ENCODE measurements around the gene ENAH.

The ENAH gene

DNA sequence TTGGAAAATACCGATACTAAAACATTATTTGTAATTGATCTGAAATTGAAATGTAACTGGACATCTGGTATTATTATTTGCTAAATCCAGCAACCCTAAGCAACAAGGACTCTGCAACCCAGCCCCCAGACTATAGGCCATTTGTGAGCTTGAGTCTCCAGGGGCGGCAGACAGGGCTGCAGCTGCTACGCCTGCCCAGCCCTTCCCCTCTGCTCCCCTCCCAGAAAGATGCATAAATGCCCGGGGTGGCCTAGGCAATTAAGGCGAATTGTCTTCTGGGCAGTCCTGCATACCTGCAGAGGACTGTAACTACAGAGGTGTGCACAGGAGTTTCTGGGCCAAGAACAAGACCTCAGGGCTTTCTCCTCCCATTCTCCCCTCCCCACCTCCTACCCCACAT, 183.9 kb downstream of the ENAH start:
- DNase-seq: no peak

GRCh38 chr1:225468270-225469020, 184.5 kb downstream of the ENAH start:
- no peak for DNase-seq

GRCh38 chr1:225467193-225468020, 185.5 kb downstream of the ENAH start:
- DNase-seq: peak; percentile 83 to 88 (median 87)

DNA sequence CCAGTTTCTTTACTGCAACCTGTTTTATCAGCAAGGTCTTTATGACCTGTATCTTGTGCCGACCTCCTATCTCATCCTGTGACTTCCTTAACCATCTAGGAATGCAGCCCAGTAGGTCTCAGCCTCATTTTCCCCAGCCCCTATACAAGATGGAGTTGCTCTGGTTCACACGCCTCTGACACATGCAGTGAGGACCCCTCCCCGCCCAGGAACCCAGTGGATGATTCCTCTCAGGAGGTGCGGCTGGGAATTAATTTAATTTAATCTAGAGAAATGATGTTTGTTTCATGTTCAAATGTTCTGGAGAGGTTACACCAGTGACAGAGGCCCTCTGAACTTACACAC, 186.1 kb downstream of the ENAH start:
- DNase-seq: no peak

DNA sequence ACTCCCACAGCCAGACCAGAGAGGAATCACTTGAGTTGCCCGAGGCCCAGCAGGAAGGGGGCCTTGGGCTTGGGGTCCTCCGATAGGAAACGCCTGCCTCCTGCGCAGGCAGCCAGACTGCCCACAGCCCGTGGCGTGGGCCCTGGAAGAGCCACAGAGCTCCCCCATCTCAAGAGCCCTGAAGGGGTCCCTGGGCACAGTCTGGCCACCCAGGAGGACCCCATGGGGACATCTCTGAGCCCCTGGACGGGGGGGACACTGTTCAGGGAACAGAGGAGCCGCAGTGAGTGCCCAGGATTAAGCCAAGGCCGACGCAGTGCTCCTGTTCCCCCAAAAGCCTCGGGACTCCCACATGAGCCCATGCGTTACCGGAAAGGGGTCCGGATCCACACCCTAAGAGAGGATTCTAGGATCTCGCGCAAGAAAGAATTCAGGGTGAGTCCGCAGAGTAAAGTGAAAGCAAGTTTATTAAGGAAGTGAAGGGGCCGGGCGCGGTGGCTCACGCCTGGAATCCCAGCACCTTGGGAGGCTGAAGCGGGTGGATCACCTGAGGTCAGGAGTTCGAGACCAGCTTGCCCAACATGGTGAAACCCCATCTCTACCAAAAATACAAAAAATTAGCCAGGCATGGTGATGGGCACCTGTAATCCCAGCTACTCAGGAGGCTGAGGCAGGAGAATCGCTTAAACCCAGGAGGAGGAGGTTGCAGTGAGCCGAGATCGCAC, 187.0 kb downstream of the ENAH start:
- no peak for DNase-seq

DNA sequence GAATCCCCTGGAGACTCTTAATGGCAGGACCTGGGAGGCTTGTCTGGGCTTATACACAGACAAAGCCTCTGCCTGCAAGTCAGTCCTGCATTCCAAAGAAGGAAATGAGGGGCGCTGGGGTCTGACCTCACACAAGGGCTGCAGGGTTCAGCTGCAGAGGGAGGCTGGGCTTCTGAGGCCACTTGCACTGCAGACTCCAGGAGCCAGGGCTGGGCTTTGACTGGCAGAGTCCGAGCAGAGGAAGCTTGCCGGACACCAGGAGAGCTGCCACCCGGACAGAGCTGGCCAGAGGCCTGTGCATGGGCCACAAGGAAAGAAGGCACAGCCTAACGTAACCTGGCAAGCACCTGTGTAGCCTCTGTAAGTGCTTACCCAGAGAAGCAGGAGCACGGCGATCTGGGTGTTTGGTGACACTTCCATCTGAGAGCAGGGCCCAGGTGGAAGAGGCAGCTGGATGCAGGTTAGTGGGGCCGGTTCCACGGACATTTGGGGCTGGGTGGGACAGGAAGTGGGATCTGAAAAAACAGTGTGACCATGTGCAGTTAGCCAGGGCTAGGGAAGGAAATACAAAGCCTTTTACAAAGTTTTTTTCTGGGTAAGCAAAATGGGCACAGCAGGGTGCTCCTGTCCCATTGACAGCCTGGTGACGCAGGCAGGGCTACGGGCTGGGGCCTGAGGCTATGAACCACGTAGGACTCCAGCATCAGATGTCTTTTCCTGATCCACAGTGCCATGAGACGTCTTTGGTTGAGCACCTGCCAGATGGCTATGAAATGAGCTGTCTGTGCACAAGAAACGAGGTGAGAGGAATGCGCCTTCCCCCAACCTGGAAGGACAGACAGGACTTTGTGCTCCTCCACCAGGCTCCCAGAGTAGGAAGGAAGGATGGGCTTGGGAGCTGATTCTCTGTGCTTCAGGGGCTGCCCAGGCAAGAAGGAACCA, 187.8 kb downstream of the ENAH start:
- DNase-seq: no peak

- DNase-seq: no peak
Observed at GRCh38 chr1:225462714-225463574, 190.0 kb downstream of the ENAH start.

- no peak for DNase-seq
Observed at GRCh38 chr1:225462429-225462713, 190.6 kb downstream of the ENAH start.

DNA sequence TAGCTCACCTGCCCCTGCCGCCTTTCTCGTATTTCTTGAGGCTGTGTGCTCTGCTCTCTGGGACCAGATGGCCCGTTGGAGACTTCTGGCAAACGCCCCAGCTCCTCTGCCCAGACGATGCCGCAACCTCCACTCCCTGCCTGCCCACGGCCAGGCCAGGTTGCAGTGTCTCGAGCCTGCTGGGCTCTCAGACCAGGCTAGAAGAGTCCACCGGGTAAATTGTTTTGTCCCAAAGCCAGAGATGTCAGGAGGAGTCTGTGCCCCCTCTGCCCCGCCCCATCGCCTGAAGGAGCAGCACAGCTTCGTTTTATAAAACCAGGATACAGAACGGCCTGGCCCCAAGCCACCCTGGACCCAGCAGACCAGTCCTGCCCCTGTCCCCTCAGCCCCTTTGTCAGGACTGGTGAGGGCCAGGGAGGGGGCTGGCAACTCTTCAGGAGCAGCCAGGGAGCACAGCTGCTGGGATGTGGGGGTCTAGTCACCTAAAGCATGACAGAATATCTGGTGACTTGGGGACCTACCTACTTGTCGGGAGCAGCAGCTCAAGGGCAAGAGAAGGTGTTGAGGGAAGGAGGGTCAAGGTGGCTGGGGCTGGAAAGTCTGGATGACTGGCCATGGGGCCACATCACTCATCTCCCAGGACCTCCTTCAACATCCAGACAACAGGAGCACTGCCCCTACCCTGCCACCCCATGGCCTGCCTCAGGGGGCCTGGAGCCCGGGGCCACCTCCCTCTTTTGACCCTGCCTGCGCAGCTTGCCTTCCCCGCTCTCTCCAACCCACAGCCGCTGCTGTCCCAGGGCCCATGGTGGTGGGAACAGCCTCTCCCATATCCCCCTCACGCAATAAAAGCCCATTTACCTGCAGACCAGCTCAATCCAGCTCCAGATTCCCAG, 191.1 kb downstream of the ENAH start:
- DNase-seq: no peak

DNA sequence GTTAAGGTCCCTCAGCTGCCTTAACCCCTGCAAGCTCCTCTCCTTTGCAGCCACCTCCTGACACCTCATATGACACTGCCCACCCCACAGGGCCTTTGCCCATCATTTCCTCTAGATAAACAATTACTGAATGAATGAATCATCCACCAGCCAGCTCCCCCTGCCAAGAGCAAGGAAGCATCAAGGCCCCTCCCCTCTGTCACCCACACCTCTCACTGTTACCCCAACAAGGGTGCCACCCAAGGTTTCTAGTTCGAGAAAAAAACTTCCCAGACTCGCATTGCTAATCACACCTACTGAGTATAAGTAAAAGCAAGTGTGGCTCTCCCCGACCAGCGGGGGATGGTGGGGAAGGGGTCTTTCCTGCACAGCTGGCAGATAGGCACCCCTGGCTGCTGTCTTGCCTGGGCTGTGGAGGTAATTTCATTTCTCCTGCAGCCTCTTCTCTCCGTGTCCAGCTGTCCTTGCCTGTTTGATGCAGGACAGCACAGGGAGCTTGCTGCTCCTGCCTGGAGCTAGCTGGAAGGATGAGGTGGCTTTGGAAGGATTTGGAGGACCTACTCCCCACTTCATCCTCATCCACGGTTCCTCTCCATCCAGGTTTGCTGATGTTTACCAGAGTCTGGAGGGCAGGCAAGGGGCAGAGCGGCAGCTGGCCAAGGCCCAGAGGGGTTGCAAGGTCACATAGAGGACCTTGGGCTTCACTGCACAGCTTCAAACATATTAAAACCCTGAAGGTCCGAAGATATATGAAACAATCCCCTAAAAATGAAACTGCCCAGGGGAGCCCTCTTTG, 192.0 kb downstream of the ENAH start:
- peak; percentile 54 to 63 (median 61) for DNase-seq

DNA sequence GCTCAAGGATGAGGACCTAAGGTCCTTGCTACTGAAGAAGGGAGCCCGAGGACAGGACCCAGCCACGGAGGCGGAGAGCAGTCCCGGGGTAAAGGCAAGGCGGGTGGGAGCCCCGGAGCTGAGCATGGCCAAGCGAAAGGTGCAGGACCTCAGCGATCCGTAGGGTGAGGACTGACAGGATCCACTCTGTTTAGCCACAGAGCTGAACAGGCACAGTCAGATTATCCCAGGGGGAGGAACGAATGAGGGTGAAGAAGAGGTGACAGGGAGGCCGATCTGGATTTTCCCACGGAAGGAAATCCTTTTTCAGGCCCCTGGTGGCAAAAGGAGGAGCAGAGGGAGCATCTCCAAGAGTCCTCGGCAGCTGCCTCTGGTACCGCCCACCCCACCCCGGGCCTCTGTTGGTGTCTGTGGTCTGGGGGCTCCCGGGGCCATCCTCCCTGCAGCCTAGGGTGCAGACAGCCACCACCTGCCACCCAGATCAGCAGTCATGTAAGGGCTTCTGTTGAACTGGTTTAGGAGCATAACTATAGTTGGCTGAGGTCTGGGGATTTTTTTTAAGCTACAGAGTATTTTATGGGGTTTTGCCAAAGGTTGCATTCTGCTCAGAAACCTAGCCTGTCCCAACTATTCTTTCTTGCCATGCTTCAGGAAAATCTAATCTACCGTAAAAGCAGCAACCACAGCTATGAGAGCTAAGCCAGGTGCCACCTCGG, 192.7 kb downstream of the ENAH start:
- no peak for DNase-seq

DNA sequence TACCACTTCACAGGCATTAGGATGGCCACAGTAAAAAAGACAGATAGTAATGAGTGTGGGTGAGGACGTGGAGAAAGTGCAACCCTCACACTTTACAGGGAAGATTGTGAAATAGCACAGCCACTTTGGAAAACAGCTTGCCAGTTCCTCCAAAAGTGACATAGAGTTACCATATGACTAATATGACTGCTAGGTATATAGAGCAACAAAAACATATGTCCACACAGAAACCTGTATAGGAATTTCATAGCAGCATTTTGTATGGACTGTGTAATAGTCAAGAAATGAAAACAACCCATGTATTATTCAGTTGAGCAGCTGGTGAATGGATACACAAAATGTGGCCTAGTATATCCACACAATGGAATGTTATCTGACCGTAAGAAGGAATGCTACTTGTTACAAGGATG, 194.7 kb downstream of the ENAH start:
- DNase-seq: peak; percentile 60 to 79 (median 79)

GRCh38 chr1:225454733-225455132, 198.2 kb downstream of the ENAH start:
- peak; percentile 96 to 98 (median 97) for DNase-seq

DNA sequence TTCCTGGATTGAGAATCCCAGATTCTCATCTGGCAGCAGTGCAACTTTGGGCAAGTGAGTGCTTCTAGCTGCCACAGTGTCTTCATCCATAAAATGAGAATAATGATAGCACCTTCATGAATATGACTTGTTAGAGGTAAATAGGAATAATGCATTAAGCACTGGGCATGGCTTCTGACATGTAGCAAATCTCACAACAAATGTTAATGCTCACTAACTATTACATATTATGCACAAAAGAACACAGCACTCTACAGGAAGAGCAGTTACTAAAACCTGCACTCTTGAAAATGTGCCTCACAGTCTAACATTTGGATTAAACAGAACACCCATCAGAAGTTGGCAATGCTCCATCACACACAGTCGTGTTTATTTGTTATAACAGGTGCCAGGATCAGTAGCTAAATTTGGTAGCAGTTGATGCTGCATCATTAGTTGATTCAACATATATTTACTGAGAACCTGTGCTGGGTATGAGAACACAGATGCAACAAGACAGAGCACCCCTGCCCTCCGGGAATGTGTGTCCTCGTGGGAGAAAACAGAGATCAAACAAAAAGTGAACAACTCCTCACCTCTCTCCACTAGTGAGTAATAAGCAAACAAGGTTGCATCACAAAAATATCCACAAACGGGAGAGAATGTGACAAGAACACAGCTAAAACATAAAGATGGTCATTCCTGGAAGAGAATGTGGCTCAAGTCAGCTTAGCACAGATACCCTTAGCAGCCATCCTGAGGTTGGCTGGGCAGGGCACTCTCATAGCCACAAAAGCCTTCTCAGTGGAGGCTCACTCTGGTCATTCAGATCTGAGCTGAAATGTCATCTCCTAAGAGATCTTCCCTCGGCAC, 198.9 kb downstream of the ENAH start:
- DNase-seq: no peak

DNA sequence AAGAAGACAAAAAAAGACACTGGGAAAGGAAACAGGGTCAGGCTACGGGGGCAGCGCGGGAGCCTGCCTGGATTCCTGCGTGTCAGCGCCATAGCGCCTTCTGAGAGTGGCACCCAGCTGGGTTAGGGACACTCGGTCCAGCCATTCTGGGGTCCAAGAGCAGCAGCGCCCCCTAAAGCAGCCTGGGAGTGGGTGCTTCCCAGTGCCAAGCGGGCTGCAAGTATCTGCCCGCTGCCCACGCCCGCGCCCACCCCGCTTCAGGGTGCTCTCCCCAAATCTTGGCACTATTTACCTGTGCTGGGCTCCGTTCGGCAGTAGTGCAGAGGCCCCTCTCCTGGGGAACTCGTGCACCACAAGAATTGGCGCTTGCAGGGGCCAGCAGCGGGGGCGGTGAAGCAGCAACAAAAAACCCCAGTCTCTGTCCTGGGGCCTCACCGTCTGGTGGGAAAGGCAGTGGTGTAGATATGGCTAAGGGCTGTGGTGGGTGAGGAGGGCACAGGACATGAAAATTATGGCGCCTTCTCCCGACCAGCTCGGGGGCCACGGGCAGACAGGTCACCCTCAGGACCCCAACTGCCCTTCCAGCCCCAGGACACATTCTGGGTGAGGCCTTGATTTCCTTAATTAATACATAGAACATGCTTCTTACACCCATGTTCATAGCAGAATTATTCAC, 200.9 kb downstream of the ENAH start:
- DNase-seq: no peak

DNA sequence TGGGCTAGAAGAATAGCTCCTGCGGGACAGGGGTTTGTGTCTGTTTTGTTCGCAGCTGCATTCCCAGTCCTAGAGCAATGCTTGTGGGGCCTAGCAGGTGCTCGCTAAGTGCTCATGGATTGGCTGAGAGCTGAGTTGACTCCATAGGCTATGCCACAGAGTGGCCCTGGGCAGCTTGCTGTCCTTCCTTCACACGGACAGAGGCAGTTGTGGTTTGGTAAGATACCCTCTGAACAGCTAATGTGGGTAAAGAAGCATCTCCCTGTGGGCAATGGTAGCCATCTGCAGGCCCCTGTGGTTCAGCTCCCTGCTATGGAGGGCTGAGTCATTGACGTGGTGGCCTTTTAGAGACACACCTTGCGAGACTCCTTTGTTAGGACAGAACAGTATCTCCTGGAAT, 201.6 kb downstream of the ENAH start:
- DNase-seq: no peak

- DNase-seq: peak; percentile 75 to 80 (median 75)
Observed at GRCh38 chr1:225450491-225451191, 202.3 kb downstream of the ENAH start.

Data from suppressor macrophage treated with lipopolysaccharide for 1 hour (primary cell).